ENCODE results near the gene GRIFIN.

- TF ChIP-seq CTCF (IDR thresholded peaks at IDR 0.05) (no peak), POLR2AphosphoS5 (IDR thresholded peaks at IDR 0.05) (no peak)
Measured at GRCh38 chr7:2502647-2502966, 26.4 kb upstream of the GRIFIN start.
